HG02623 (cell line): ENCODE data around the gene CDS2.
"Not testable (repeated sequence)": the region's sequence is repeated elsewhere in the genome, so short reads cannot be mapped to it uniquely, and the experiment has no call there.

Source experiments
- ATAC-seq: cut with Tn5 transposase; IDR thresholded peaks from one replicate; pipeline ENCODE4 v1.9.1; 2021; ENCODE audit warnings: moderate library complexity; ENCODE audit not compliant: unreplicated experiment

CDS2 gene

DNA sequence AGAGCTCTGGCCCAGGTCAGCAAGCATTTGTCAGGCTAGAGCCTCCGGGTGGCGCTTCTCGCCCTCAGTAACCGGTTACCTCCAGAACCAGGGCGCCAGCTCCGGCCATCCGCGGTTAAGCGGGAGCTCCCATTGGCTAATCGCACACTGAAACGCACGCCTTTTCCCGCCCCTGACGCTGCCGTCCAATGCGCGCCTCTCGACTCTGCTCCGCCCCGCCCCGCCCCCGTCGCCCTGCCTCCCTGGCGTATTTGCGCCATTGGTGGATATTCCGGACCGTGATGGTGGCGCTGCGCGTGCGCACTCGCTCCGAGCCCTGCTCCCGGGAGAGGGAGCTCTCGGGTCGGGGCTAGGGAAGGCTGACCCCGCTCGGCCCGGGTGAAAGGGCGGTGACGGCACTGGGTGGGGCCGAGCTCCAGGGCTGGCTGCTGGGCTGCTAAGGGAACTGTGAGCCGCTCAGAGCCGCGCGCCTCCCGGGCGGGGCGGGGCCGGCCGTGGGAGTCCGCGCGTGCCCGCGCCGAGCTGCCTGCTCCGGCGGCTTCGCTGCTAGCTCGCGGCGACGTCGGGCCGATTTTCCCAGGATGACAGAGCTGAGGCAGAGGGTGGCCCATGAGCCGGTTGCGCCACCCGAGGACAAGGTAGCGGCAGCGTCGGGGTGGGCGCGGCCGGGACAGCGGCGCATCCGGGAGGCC lies at the start of gene CDS2:
Gene CDS2, plus strand, starts transcription at position 497 of the 692 bp plus-strand sequence. Its CDS starts 85 bp downstream, at position 582.
- peak; percentile 88 for ATAC-seq

DNA sequence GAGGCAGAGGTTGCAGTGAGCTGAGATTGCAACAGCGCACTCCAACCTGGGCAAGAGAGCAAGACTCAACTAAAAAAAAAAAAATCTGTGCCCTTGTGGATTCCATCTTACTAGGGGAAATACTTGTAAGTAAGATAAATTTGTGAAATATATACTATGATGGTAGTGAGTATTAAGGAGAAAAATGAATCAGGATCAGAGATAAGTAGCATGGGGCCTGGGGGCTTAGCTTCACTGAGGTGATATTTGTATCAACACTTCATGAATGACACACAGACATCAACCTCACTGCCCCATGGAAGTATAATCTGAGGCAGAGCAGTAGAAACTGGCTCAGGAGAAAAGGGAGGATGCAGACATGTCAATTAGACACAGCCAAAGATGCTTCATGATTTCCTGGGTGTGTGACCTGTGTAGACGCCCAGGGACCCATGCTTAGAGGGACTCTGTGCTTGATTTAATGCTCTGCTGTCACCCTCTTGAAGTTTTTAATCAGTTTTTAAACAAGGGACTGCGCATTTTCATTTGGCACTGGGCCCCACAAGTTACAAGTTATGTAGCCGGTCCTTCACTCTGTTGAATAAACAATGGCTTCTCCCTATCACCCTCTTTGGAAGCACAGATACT lies 48.9 kb upstream of the CDS2 start:
- ATAC-seq, result no peak

DNA sequence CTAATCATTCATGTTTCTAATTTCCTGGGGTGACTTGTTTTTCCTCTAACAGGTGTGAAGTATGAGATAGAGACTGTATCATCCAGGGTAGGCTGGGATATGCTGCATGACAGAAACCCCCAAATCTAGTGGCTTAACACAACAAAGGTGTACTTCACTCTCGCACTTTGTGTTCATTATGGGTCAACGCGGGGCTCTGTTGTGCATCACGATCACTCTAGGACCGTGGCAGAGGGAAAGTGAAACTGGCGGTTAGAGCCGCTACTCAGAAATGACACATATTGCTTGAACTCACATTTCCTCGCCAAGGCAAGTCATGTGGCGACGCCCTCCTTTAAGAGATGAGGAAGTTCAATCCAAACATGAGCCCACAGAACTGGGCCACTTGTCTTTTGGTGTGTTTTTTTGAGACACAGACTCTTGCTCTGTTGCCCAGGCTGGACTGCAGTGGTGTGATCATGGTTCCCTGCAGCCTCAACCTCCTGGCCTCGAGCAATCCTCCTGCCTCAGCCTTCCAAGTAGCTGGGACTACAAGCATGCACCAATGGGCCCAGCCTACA lies 48.3 kb upstream of the CDS2 start:
- ATAC-seq, result peak; percentile 98

DNA sequence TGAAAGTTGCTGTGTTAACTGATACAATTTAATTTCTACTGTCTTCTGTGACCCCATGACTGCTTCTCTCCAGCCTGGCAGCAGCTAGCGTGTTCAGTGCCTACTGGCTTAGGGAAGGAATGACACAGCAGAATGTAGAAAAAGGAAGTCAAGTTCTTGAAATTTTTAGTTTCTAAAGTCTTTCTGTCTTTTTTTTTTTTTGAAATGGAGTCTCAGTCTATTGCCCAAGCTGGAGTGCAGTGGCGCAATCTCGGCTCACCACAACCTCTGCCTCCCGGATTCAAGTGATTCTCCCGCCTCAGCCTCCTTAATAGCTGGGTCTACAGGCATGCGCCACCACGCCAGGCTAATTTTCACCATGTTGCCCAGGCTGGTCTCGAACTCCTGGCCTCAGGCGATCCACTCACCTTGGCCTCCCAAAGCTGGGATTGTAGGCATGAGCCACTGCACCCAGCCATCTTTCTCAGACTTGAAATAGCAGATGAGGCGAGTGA lies 46.4 kb upstream of the CDS2 start:
- no peak for ATAC-seq

DNA sequence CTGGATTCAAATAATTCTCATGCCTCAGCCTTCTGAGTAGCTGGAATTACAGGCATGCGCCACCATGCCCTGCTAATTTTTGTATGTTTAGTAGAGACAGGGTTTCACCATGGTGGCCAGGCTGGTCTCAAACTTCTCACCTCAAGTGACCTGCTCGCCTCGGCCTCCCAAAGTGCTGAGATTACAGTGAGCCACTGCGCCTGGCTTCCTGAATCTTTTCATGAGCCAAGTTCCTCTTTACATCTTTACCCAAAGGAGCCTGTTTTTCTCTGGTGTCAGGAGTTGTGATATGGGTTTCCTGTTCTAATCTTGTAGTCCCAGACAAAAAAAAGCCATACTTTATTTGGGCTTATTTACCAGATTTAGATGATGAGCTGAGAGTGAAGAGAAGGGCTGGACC lies 41.4 kb upstream of the CDS2 start:
- no peak for ATAC-seq

DNA sequence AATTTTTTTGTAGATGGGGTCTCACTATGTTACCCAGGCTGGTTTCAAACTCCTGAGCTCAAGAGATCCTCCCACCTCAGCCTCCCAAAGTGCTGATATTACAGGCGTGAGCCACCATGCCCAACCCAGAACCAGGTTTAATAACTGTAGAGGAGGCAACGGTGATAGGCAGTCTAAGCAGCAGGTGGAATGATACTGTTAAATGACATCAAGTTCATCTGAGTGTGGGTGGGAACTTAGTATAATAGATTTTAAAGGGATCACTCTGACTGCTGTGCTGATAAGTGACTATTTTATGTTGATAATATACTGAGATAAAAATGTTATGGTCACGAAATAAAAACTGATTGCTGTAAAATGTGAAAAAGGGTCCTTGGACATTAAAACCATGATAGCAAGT lies 38.1 kb upstream of the CDS2 start:
- ATAC-seq, result no peak

DNA sequence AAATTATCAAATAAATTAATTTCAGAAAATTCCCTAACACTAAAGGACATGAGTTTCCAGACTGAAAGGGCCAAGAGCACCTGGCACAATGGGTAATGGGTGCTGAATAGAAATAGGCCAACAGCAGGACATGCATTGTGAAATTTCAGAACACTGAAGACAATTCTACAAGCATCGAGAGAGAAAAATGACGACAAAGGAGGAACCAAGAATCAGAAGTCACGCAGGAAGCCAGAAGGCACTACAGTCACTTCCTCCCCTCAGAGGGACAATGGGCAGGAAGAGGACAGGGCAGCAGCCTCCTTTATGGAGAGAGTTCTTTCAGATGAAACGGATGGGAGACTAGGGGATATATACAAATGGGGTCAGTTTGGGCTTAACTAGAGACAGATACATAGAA lies 36.6 kb upstream of the CDS2 start:
- no peak for ATAC-seq

DNA sequence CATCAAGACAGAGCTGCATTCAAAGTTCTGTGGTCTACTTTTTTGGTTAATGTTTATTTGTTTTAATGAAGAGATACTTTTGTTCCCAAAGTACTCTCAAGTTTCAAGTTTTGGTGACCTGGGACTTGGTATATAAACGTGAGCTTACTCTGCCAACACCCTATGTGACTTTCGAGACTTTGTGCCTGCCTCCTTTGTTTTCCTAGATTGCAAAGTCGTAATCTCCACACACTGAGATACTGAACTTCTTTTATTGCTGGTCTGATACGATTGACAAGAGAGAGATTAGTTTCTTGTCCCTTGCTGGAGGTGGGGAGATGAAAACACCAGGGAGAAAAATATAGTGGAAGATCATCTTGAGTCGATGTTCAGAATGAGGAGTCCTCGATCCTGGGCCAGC lies 34.9 kb upstream of the CDS2 start:
- no peak for ATAC-seq

DNA sequence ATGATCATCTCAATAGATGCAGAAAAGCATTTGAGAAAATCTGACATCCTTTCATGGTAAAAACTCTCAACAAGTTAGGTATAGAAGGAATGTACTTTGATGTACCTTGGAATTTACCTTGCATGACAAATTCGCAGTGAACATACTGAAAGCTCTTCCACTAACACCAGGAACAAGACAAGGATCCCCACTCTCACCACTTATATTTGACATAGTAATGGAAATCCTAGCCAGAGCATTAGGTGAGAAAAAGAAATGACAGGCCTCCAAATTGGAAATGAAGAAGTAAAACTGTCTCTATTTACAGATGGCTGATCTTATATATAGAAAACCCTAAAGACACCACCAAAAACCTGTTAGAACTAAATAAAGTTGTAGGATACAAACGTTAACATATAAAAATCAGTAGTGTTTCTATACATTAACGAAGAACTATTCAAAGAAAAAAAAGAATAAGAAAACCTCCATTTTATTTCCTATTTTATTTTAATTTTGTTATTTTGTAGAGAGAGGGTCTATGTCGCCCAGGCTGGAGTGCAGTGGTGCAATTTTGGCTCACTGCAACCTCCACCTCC lies 34.0 kb upstream of the CDS2 start:
- no peak for ATAC-seq

DNA sequence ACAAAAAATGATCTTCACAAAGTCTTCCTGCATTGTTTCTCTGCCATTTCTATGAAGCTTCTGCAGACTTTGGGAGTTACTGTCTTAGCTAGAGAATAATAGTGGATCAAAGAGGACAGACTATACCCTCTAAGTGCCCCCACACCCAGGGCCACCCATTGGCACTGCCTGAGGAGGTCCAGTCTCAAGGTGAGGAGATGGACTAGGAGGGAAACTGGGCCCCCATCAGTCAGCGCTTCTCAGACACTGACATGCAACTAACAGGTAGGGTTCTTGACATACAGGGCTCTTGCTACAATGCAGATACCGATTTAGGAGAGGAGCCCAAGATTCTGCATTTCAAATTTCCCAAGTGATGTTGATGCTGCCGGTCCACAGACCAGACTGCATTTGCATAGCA lies 31.4 kb upstream of the CDS2 start:
- no peak for ATAC-seq

DNA sequence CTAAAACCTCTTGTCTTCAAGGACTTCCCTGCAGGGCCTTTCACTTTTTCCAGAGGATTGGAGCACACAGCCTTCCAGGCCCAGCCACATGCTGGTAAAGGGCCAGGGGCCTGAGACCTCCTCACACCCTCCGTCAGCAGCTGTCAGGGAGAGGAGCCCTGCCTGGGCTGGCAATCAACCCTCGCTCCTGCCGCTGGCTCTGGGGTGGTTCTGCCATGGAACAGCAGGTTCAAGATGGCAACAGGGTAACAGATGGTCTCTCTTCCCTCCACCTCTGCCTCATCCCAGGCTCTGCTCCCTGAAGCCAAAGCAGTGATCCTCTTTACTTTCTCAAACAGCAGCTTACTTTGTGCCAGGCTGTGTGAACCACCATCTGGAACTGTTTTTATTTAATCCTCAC lies 30.9 kb upstream of the CDS2 start:
- ATAC-seq, result no peak

DNA sequence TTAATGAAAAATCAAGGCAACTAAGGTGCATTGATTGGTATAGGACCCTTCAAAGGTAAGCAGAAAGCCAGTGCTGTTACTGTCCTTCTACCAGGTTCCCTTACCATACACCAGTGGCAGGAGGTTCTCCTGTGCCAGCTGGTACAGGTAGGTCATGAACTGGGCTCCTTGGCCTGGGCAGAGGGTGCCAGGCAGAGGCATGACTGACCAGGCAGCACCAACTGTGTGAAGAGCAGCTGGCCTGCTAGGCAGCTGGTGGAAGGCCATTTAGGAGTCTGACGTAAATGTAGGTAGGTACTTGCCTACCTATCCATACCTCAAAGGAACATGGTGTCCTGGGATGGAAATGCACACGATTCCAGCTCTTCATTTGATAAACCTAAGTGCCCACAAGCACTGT lies 30.3 kb upstream of the CDS2 start:
- no peak for ATAC-seq

DNA sequence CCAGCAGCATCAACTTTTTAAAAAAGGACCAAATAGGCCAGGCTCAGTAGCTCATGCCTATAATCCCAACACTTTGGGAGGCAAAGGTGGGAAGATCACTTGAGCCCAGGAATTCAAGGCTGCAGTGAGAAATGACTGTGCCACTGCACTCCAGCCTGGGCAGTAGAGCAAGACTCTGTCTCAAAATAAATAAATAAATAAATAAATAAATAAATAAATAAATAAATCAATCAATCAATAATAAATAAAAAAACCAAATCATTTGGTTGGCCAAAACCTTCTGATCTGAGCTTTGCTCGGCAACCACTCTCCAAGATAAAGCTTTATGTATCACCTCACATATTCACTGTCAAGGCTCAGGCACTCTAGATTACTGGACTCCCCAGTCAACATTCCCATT lies 27.8 kb upstream of the CDS2 start:
- ATAC-seq, result not testable (repeated sequence)

DNA sequence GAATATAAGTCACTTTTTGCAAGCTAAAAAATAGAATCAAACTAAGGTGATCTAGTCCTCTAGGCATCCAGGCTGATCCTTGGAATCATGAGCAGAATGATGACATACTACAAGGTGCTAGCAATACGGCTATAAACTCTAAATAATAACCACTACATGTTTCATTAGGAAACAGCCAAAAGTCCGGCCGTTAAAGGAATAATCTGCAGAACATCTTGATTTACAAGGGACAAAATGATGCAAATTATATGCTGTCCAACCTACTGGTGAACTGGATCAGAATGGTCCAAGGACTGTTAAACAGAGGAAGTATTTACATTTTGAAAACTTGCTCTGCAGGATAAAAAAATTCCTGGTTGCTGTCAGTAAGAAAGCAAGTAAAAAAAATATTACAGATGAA lies 26.9 kb upstream of the CDS2 start:
- ATAC-seq, result not testable (repeated sequence)

DNA sequence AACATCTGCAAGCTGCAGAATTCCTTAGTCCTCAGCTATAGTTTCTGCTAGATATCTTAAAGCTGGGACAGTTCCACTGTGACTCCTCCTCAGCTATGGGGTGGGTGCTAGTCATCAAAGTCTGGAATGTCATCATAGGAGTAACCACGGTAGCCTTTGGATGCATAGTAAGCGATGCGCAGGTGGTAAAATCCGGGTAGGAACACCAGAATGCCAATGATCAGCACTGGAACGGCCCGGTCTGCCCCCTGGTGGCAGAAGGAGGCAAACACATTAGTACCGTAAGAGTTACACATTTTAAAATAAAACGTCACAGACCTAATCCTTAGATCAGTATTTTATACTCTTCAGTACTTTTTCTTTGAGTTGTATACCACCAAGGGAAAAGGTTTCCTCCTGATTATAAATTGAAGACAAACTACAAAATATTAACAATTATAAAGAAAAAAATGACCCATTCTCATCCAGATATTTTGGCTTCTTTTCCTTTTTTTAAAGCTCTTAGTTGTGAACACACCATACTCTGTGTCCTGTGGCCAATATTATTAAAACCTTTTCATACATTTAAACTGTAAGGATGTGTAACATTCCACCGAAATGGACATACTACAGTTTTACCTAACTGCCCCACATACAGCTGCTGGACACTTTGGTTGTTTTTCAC lies 26.0 kb upstream of the CDS2 start:
- ATAC-seq, result peak; percentile 45

DNA sequence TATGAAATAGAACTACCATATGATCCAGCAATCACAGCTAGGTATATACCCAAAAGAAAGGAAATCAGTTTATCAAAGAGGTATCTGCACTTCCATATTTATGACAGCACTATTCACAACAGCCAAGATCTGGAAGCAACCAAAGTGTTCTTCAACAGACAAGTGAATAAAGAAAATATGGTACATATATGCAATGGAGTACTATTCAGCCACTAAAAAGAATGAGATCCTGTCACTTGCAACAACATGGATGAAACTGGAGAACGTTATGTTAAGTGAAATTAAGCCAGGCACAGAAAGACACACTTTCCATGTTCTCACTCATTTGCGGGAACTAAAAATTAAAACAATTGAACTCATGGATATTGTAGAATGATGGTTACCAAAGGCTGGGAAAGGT lies 22.3 kb upstream of the CDS2 start:
- ATAC-seq, result no peak

DNA sequence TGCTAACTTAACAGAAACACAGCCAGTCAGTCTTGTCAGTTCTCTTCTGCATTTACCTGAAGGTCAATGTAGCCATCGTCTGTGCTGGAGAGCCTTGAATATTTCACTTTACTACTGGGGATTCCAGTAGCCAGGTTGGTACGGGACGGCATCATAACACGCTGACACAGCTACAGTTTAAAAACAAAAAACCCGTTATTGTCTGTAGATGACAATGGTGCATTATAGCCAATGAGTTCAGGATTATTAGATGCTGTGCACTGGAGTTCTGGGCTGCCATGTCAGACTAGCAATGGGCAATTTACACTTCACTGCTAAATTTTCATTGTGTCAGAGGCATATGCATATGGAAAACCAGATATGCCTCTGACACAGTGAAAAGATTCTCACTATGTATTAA lies 17.5 kb upstream of the CDS2 start:
- no peak for ATAC-seq

DNA sequence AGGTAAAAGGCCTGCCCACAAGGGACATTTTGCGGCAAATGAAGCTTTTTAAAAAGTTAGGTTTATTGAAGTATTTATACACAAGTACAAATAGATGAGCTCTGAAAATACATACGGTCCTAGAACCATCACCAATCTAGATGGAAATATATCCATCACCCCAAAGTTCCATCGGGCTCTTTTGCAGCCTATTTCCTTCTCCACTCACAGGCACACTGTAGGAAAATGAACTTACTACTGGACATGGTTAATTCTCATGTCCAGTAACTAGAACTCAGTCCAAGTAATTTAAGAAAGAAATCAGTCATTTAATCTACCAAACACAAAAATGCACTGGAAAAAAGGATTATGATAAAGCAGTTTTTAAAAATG lies 13.2 kb upstream of the CDS2 start:
- ATAC-seq, result no peak

DNA sequence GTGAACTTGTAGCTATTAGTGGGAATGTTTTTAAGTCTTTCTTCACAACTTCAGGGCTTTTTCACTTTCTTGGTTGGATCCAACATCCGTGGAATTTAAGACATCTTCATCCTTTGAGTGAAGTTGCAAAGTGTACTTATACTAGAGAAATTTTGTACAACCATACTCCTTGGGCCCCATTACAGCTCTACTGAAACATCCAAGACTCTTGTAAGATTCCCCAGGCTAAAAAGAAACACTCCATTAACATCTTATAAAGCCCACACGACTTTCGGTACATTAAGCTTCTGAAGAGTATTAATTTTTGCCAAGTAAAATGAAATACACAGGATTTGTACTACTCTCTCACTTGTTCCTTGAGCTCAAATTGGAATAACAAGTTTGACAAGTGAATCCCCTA lies 12.4 kb upstream of the CDS2 start:
- no peak for ATAC-seq

DNA sequence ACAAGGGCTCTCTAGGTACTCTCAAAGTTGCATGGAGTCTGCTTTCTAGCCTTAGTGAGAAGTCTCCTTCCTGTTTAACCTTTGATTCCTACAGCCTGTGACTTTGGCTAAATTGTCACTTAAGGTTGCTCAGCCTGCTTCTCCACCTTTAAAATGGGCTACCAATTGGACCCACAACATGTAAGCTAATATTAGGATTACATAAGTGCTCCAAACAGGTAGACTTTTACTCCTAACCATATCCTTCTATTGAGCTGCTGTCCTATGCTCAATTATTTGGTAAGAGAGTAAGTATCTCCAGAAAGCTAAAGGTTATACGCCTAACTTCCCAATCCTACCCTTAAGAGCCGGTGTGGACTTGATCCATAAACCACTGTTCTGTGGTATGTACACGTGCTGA lies 9.9 kb upstream of the CDS2 start:
- no peak for ATAC-seq
